ENCODE data around the gene SLC35D1.
"Not testable (repeated sequence)": the region's sequence is repeated elsewhere in the genome, so short reads cannot be mapped to it uniquely, and the experiment has no call there.

The SLC35D1 gene

GRCh38 chr1:66985835-66986234 lies 68.1 kb downstream of the SLC35D1 start:
- no peak for DNase-seq (ENCODE audit: low read depth)

GRCh38 chr1:66984491-66984890 lies 69.5 kb downstream of the SLC35D1 start:
- no peak for DNase-seq (ENCODE audit: low read depth)

DNA sequence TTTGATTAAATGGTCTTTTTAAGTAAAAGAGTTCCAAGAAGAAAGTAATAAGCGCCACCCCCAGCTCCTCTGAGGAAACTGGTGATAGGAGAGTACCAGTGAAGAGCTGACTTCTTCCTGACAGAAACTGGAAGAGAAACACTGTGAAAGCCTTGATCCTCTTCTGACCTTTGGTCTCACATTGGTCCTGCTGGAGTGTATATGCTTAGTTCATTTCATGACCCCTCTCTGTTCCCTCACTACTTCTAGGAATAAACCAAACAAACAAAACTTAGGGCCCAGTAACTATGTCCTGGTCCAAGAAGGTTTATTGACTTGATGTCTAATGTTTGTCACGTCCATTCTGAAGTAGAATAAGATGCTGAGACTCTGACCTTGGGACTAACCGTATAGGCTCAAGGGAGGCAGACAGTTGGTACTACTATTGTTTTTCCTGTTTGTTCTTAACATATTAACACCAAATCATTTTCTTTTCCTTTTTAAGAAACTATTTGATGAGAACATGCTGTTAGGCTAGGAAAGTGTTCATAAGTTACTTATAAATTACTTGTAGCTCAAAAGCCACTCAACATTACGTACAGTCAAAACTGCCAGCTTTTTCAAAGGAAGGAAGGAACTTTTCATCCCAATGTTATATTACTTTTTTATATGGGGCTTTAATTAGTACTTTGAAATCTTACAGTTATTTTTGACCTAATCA lies 71.2 kb downstream of the SLC35D1 start:
- DNase-seq (ENCODE audit: low read depth), result no peak

DNA sequence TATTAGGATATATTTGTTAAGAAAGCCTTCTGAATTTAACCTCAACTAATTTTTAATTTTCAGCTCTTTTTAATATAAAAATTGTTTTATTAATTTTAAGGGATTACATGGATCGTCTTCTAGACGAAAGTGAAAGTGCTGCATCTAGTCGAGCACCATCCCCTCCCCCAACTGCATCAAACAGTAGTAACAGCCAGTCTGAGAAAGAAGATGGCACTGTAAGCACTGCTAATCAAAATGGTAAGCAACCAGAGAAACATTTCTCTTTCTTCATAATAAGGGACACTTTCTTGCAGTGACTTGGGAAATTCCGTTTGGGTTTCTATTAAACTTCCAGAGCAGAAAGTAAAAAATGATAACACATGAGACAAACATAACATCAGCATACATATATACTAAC lies 72.3 kb downstream of the SLC35D1 start:
- DNase-seq (ENCODE audit: low read depth), result peak; percentile 69

- peak; percentile 52 for DNase-seq (ENCODE audit: low read depth)
Measured at GRCh38 chr1:66980745-66981367, 73.1 kb downstream of the SLC35D1 start.

- not testable (repeated sequence) for DNase-seq (ENCODE audit: low read depth)
Measured at GRCh38 chr1:66979621-66980020, 74.3 kb downstream of the SLC35D1 start.

- DNase-seq (ENCODE audit: low read depth), result no peak
Measured at GRCh38 chr1:66978201-66978600, 75.7 kb downstream of the SLC35D1 start.

GRCh38 chr1:66968574-66968973 lies 85.4 kb downstream of the SLC35D1 start:
- peak; percentile 15 for DNase-seq (ENCODE audit: low read depth)

DNA sequence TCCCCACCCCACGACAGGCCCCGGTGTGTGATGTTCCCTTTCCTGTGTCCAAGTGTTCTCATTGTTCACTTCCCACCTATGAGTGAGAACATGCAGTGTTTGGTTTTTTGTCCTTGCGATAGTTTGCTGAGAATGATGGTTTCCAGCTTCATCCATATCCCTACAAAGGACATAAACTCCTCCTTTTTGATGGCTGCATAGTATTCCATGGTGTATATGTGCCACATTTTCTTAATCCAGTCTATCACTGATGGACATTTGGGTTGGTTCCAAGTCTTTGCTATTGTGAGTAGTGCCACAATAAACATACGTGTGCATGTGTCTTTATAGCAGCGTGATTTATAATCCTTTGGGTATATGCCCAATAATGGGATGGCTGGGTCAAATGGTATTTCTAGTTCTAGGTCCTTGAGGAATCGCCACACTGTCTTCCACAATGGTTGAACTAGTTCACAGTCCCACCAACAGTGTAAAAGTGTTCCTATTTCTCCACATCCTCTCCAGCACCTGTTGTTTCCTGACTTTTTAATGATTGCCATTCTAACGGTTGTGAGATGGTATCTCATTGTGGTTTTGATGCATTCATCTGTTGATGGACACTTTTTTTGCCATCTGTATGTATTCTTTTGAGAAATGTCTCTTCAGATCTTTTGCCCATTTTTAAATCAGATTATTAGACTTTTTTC lies 87.6 kb downstream of the SLC35D1 start:
- not testable (repeated sequence) for DNase-seq (ENCODE audit: low read depth)

- DNase-seq (ENCODE audit: low read depth), result no peak
Measured at GRCh38 chr1:66957938-66958337, 96.0 kb downstream of the SLC35D1 start.

DNA sequence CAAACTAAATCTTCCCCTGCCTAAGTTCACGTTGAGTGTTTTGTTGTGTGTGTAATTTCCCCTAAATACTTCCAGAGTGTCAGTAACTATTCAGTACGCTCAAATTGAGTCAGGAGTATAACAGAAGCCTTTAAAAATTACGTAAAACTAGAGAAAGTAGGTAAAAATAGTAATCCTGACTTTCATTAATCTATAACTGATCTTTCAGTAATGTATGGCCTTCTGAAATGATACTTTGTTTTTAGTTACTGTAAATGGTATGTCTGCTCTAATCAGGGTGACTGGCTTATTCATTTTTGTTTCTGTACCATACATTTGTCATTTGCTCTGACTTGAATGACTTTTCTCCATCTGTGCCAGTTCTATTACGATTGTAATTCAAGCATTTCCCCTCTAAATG lies 99.7 kb downstream of the SLC35D1 start:
- no peak for DNase-seq (ENCODE audit: low read depth)

- peak; percentile 92 for DNase-seq (ENCODE audit: low read depth)
Measured at GRCh38 chr1:66951513-66951912, 102.4 kb downstream of the SLC35D1 start.
